ENCODE results near the gene SYNGR4. TPM values are rescaled to one million over a fixed set of nuclear protein-coding genes. Genes with fewer than 3 reads are reported as not detected.

Gene SYNGR4
- total and polyA plus RNA-seq, 11 donors, result not detected

DNA sequence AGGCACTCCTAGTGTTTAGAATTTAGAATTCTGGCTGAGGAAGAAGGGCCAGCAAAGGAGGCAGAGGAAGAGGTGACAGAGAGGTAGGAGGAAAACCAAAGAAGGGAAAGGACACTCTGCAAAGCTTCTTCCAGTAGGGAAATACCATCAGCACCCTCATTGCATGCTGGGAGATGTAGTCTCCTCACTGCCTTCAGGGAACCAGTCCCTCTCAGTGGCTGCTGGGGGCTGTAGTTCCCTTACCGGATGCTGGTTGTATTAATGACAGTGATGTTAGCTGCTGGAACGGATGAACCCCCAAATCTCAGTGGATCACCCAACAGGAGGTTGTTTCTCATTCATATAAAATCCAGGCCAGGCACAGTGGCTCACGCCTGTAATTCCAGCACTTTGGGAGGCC, 39.4 kb downstream of the SYNGR4 start:
- Histone ChIP-seq H3K27ac (no peak overlapping the region), H3K27me3 (peaks cover 0 to 11% (median 0%) of the 10 kb centered on the region in 9 donors), H3K4me1 (peaks cover 0 to 18% (median 0%) of the 10 kb centered on the region in 12 donors), H3K4me3 (no peak overlapping the region), H3K36me3 (no peaks in the 10 kb centered on the region), H3K9me3 (no peaks in the 10 kb centered on the region)
- DNase-seq (peak in 2 of 5 donors; percentile 48 to 58), ATAC-seq (peak in 3 of 4 donors; percentile 45 to 65 (median 62))
- 25 to 40% (median 32%) methylated on average over 3 of the region's 3 CpGs for WGBS, 4 donors
- intact Hi-C loops (cut with DNase I), result no loop called here
- TF ChIP-seq, protein P1, sequence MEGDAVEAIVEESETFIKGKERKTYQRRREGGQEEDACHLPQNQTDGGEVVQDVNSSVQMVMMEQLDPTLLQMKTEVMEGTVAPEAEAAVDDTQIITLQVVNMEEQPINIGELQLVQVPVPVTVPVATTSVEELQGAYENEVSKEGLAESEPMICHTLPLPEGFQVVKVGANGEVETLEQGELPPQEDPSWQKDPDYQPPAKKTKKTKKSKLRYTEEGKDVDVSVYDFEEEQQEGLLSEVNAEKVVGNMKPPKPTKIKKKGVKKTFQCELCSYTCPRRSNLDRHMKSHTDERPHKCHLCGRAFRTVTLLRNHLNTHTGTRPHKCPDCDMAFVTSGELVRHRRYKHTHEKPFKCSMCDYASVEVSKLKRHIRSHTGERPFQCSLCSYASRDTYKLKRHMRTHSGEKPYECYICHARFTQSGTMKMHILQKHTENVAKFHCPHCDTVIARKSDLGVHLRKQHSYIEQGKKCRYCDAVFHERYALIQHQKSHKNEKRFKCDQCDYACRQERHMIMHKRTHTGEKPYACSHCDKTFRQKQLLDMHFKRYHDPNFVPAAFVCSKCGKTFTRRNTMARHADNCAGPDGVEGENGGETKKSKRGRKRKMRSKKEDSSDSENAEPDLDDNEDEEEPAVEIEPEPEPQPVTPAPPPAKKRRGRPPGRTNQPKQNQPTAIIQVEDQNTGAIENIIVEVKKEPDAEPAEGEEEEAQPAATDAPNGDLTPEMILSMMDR (IDR thresholded peaks at IDR 0.05), result no peak
- TF ChIP-seq POLR2A (IDR thresholded peaks at IDR 0.05), result no peak

DNA sequence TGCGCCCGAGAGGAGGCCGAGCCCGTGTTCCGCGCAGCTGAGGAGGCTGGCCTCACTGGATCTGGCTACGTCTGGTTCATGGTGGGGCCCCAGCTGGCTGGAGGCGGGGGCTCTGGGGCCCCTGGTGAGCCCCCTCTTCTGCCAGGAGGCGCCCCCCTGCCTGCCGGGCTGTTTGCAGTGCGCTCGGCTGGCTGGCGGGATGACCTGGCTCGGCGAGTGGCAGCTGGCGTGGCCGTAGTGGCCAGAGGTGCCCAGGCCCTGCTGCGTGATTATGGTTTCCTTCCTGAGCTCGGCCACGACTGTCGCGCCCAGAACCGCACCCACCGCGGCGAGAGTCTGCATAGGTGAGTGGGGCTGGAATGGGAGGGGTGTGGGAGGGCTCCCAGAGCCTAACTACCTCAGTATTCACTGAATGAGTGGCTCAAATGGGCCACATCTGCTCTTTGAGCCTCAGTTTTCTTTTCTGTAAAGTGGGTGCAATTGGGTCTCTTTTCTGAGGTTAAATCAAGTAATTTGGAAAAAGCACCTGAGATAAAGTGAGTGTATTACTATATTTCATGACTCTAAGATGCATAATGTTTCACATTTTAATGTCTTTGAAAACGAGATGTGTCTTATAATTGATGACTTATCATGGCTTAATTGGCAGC, 41.0 kb downstream of the SYNGR4 start:
- Histone ChIP-seq H3K27ac (no peak overlapping the region), H3K27me3 (peaks cover 0 to 11% (median 0%) of the 10 kb centered on the region in 9 donors), H3K4me1 (peaks cover 0 to 11% (median 0%) of the 10 kb centered on the region in 12 donors), H3K36me3 (no peaks in the 10 kb centered on the region), H3K4me3 (no peak overlapping the region), H3K9me3 (no peaks in the 10 kb centered on the region)
- 90 to 92% (median 91%) methylated on average over 16 to 27 of the region's 27 CpGs for WGBS, 4 donors
- intact Hi-C loops (cut with DNase I), result no loop called here
- no peak for DNase-seq
- no peak for ATAC-seq
- TF ChIP-seq, protein P1 (IDR thresholded peaks at IDR 0.05), result no peak
- no peak for TF ChIP-seq POLR2A (IDR thresholded peaks at IDR 0.05)

DNA sequence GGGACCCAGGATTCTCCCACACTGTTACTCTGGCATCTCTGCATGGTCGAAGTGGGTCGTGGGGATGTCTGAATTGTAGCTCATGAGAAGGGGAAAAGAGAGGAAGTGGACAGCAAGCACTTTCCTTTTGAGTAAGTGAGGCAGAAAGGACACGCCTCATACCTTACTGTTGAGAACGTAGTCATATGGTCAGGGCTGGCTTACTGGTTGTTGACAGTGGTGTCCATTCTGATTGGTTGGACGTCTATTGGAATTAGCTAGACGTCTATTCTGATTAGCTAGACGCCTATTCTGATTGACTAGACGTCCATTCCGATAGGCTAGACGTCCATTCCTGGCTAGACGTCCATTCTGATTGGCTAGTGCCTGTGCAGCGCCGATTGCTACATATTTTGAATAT, 41.7 kb downstream of the SYNGR4 start:
- H3K4me3 ChIP-seq, result no peak overlapping the region

DNA sequence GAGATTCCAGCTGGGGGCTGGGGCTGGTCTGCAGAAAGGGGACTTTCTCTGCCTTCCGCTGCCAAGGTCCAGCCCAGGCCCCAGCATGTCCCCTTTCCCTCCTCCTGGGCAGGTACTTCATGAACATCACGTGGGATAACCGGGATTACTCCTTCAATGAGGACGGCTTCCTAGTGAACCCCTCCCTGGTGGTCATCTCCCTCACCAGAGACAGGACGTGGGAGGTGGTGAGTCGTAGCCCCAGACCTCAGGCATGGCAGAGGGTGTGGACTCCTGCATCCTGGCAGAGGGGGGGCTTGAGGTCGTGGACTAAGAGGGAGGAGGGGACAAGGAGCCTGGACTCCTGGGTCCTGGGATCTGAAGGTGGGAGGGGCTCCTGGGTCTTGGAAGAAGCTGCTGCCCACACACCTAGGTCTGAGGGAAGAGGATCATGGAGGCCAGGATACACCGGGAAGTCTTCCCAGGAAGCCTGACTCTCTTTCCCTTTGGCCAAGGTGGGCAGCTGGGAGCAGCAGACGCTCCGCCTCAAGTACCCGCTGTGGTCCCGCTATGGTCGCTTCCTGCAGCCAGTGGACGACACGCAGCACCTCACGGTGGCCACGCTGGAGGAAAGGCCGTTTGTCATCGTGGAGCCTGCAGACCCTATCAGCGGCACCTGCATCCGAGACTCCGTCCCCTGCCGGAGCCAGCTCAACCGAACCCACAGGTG, 49.9 kb downstream of the SYNGR4 start:
- DNase-seq, result no peak
- TF ChIP-seq, protein P1 (IDR thresholded peaks at IDR 0.05), result no peak
- no peak for TF ChIP-seq POLR2A (IDR thresholded peaks at IDR 0.05)
- no peak for ATAC-seq
- Histone ChIP-seq H3K4me3 (peak overlapping the region in 2 of 12 donors; percentile 22 to 23), H3K27me3 (peaks cover 0 to 21% (median 0%) of the 10 kb centered on the region in 9 donors), H3K9me3 (no peaks in the 10 kb centered on the region), H3K36me3 (no peaks in the 10 kb centered on the region), H3K27ac (no peak overlapping the region), H3K4me1 (peaks cover 0 to 20% (median 0%) of the 10 kb centered on the region in 12 donors)
- intact Hi-C loops (cut with DNase I), result no loop called here
- WGBS, 4 donors, result 41 to 46% (median 43%) methylated on average over 18 to 24 of the region's 24 CpGs

More for the DNA sequence above, 41.7 kb downstream of the SYNGR4 start:
- Histone ChIP-seq H3K9me3 (no peaks in the 10 kb centered on the region), H3K4me1 (peaks cover 0 to 6% (median 0%) of the 10 kb centered on the region in 12 donors), H3K27ac (no peak overlapping the region), H3K27me3 (peaks cover 0 to 11% (median 0%) of the 10 kb centered on the region in 9 donors), H3K36me3 (no peaks in the 10 kb centered on the region)
- intact Hi-C loops (cut with DNase I), result no loop called here
- TF ChIP-seq, protein P1 (IDR thresholded peaks at IDR 0.05), result no peak
- TF ChIP-seq POLR2A (IDR thresholded peaks at IDR 0.05), result no peak
- DNase-seq (no peak), ATAC-seq (no peak)
- 75 to 85% (median 79%) methylated on average over 13 of the region's 13 CpGs for WGBS, 4 donors

All from heart left ventricle (tissue), 16 donors.